GM21576 (cell line): ENCODE results near the gene IGSF9.
"Not testable (repeated sequence)": the region's sequence is repeated elsewhere in the genome, so short reads cannot be mapped to it uniquely, and the experiment has no call there.

Experiments
- ATAC-seq: cut with Tn5 transposase; IDR thresholded peaks from one replicate; pipeline ENCODE4 v1.9.1; 2021; ENCODE audit warnings: mild to moderate bottlenecking, moderate library complexity; ENCODE audit not compliant: unreplicated experiment

The IGSF9 gene

GRCh38 chr1:159900086-159900680, 45.2 kb downstream of the IGSF9 start, which contains the start of gene CFAP45:
CFAP45 (minus strand) TSS chr1:159900165; CDS start chr1:159900098, 67 bp downstream.
- no peak for ATAC-seq

GRCh38 chr1:159899634-159900033, 45.8 kb downstream of the IGSF9 start:
- not testable (repeated sequence) for ATAC-seq

GRCh38 chr1:159898527-159898926, 46.9 kb downstream of the IGSF9 start:
- ATAC-seq = no peak

- ATAC-seq = no peak
Measured at GRCh38 chr1:159897962-159898361, 47.5 kb downstream of the IGSF9 start.

- ATAC-seq = no peak
Measured at GRCh38 chr1:159896546-159896930, 48.9 kb downstream of the IGSF9 start.

GRCh38 chr1:159895836-159896545, 49.4 kb downstream of the IGSF9 start:
- no peak for ATAC-seq

- ATAC-seq = no peak
Measured at GRCh38 chr1:159895286-159895685, 50.1 kb downstream of the IGSF9 start.

GRCh38 chr1:159892944-159893343, 52.5 kb downstream of the IGSF9 start:
- no peak for ATAC-seq

- ATAC-seq = peak; percentile 56
Measured at GRCh38 chr1:159891275-159892157, 53.9 kb downstream of the IGSF9 start.

- ATAC-seq = no peak
Measured at GRCh38 chr1:159890390-159890789, 55.0 kb downstream of the IGSF9 start.

GRCh38 chr1:159889821-159890252, 55.6 kb downstream of the IGSF9 start:
- peak; percentile 81 for ATAC-seq

- no peak for ATAC-seq
Measured at GRCh38 chr1:159889202-159889601, 56.2 kb downstream of the IGSF9 start.

- ATAC-seq = no peak
Measured at GRCh38 chr1:159884296-159884695, 61.1 kb downstream of the IGSF9 start.

GRCh38 chr1:159883134-159883533, 62.3 kb downstream of the IGSF9 start:
- no peak for ATAC-seq

GRCh38 chr1:159882527-159882862, 62.9 kb downstream of the IGSF9 start:
- ATAC-seq = no peak

- ATAC-seq = no peak
Measured at GRCh38 chr1:159881622-159882526, 63.5 kb downstream of the IGSF9 start.

GRCh38 chr1:159880430-159880829, 65.0 kb downstream of the IGSF9 start:
- no peak for ATAC-seq

GRCh38 chr1:159879977-159880376, 65.4 kb downstream of the IGSF9 start:
- no peak for ATAC-seq

GRCh38 chr1:159879136-159879535, 66.3 kb downstream of the IGSF9 start:
- ATAC-seq = no peak

GRCh38 chr1:159877695-159878444, 67.5 kb downstream of the IGSF9 start:
- no peak for ATAC-seq
